ENCODE results near the gene DLG5.

GRCh38 chr10:77892761-77893160 lies 33.8 kb downstream of the DLG5 start:
- no peak for TF ChIP-seq POLR2A (IDR thresholded peaks at IDR 0.05)
- TF ChIP-seq, protein P1, sequence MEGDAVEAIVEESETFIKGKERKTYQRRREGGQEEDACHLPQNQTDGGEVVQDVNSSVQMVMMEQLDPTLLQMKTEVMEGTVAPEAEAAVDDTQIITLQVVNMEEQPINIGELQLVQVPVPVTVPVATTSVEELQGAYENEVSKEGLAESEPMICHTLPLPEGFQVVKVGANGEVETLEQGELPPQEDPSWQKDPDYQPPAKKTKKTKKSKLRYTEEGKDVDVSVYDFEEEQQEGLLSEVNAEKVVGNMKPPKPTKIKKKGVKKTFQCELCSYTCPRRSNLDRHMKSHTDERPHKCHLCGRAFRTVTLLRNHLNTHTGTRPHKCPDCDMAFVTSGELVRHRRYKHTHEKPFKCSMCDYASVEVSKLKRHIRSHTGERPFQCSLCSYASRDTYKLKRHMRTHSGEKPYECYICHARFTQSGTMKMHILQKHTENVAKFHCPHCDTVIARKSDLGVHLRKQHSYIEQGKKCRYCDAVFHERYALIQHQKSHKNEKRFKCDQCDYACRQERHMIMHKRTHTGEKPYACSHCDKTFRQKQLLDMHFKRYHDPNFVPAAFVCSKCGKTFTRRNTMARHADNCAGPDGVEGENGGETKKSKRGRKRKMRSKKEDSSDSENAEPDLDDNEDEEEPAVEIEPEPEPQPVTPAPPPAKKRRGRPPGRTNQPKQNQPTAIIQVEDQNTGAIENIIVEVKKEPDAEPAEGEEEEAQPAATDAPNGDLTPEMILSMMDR (IDR thresholded peaks at IDR 0.05): no peak

All from Peyer's patch (tissue), 4 donors.